AG04450 (cell line): Measurements from ENCODE around the gene SMYD5. TPM values are rescaled to one million over a fixed set of nuclear protein-coding genes. Genes with fewer than 3 reads are reported as not detected.

Experiments used
- CTCF ChIA-PET: fragments of 300-600, 350-600 bp; formaldehyde crosslinking; extraction: SDS; loops from one replicate; lab custom pipeline; 2022; ENCODE audit warnings: antibody characterized with exemption, inconsistent platforms; lab: Charles Lee
- POLR2A ChIA-PET: fragments of 350-600 bp; formaldehyde crosslinking; extraction: SDS; loops from one replicate; lab custom pipeline; 2021; ENCODE audit warnings: antibody characterized with exemption, inconsistent platforms; lab: Yijun Ruan, JAX
- DNase-seq: peaks from one replicate; pipeline ENCODE4 v3.0.0-alpha.2; 2011; ENCODE audit warnings: low read depth, low spot score
- H3K27ac ChIP-seq: one replicate; pipeline ENCODE4 v1.5.1; 2012; ENCODE audit warnings: low read depth, low read length, control low read depth
- H3K27me3 ChIP-seq: one replicate; pipeline ENCODE4 v1.6.0; 2012; ENCODE audit warnings: low read length; ENCODE audit not compliant: control insufficient read depth, insufficient read depth
- H3K4me3 ChIP-seq: 2 replicates; pipeline ENCODE4 v1.5.1; 2011; ENCODE audit warnings: mild to moderate bottlenecking, low read depth, low read length, control low read depth
- H3K9me3 ChIP-seq: 2 replicates; pipeline ENCODE4 v1.5.1; 2012; ENCODE audit warnings: low read length; ENCODE audit not compliant: control insufficient read depth, insufficient read depth
- CTCF ChIP-seq: IDR thresholded peaks from 2 replicates; pipeline ENCODE4 v1.5.1; 2011; ENCODE audit warnings: low read depth, low read length, control low read depth, inconsistent platforms
- polyA plus RNA-seq: library from polyadenylated mRNA; depleted of rRNA; stranded (reverse); fragments of >200 nt; gene quantifications from 2 replicates; pipeline ENCODE4 v1.2.3, GENCODE V29; 2011

The SMYD5 gene
- polyA plus RNA-seq, 1 experiment: 10.4 TPM

DNA sequence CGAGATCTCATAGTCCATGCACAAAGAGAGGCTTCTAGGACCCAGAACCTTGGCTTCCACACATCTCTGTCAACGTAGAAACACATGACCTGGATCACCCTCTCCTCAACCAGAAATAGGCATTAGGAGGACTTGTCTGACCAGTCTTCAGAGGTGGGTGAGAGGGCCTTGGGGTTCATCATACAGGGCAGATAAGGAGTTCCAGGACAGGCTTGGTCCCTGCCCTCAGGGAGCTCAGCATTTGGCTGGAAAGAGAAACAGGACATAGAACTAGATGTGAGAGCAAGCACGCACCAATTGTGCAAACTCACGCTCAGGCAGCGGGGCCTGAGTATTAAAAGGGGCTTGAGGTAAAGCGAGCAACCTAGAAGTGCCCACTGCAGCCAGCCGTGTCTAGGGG, 40.3 kb upstream of the SMYD5 start:
- Histone ChIP-seq H3K27ac (no peak overlapping the region), H3K9me3 (no peaks in the 10 kb centered on the region), H3K27me3 (peaks cover 13% of the 10 kb centered on the region), H3K4me3 (no peak overlapping the region)
- POLR2A ChIA-PET: no interaction called here
- TF ChIP-seq CTCF: no peak
- CTCF ChIA-PET: interaction anchor here (0.7 to 6.0 kb wide), 4 partner anchors 9 to 280 kb away, joined by 3 to 118 read pairs (median 8); no protein-coding TSS in a partner anchor
- no peak for DNase-seq

DNA sequence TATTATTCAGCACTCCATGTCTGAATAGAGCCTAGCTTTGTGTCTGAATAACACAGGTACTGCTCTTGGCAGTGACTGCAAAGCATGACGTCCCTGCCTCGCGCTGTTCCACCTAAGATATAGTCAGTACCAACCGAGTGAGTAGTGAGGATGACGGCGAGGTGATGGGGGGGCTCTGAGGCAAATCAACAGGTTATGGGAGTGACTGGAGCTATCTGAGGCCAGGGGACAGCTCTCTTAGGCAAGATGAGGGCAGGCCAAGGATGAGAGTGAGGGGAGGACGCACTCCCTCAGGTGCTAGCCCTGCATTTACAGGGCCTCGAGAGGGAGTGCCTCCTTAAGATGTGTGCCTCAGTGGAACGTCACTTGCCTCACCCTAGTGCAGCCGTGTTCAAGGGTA, 39.8 kb upstream of the SMYD5 start:
- no peaks in the 10 kb centered on the region for H3K9me3 ChIP-seq
- ChIA-PET POLR2A (no interaction called here), CTCF (interaction anchor here (1.1 to 6.0 kb wide), 5 partner anchors 10 to 280 kb away, joined by 3 to 118 read pairs (median 12); no protein-coding TSS in a partner anchor)
- no peak for DNase-seq
- H3K27ac ChIP-seq: no peak overlapping the region
- TF ChIP-seq CTCF: no peak
- no peak overlapping the region for H3K4me3 ChIP-seq
- peaks cover 13% of the 10 kb centered on the region for H3K27me3 ChIP-seq

DNA sequence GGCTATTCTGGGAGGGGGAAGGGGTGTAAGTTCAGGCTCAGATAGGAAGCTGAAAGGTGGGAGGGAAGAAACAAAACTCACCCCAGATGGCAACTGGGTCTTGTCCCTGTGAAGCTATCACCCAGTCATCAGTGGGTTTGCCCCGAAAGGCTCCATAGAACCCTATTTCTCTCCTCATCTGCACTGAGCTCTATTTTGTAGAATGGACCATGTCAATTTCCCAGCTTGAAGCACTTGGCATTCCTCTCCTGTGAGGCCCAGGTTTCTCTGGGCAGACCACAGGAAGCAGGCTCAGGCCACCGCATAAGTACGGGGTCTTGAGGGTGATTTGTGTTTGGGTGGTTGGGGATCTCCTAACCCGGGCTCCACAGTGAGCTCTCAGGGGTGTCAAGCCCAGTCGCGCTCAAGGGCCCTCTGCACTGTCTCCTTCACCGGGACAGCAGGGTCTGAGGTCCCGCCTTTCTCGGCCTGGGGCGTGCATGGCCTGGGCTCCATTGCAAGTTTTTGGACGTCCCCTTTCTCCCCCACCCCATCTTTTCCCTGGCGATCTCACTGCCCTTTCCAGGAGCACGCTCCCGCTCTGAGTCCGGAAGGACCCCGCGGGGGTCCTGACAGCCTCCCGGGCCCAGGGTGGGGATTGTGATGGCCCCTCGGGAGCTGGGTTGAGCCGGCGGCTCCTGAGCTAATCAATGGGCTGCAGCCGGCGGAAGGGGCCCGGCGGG, 38.9 kb upstream of the SMYD5 start:
- CTCF ChIA-PET: interaction anchor here (0.9 to 6.0 kb wide), 8 partner anchors 10 to 281 kb away, joined by 3 to 118 read pairs (median 6); partner anchors contain the start of gene SMYD5
- Histone ChIP-seq H3K4me3 (peak overlapping the region; percentile 36; the same call in 1 of the 2 replicates), H3K27ac (no peak overlapping the region), H3K9me3 (no peaks in the 10 kb centered on the region), H3K27me3 (peaks cover 13% of the 10 kb centered on the region)
- no peak for TF ChIP-seq CTCF
- no peak for DNase-seq
- POLR2A ChIA-PET: no interaction called here

DNA sequence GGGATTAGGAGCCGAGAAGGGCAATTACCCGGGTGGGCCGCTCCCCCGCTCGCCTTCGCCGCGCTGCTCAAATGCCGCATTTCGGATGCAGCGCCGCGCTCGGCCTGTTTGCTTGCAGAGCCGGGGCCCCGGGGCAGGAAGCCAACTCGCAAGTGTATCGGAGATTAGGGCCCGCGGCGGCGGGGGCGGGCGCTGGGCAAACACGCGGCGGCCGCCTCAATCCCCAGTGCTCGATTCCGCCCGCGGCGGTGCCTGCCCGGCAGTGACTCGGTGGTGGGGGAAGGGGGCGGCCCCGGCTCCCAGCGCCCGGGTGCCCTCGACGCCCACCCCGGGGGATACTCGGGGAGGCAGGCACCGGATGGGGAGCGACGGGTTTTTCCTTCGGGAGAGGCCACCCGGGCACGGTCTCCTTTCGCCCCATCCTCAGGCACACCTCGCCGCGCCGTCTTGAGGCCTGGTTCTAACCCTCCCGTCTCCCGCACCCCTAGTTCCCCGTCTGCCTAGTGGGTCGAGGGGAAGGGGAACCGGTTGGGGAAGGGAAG, 38.3 kb upstream of the SMYD5 start:
- POLR2A ChIA-PET: no interaction called here

More for the DNA sequence above, 38.3 kb upstream of the SMYD5 start:
- CTCF ChIA-PET: interaction anchor here (0.7 to 6.0 kb wide), 13 partner anchors 11 to 282 kb away, joined by 3 to 118 read pairs (median 10); partner anchors contain the start of gene SMYD5
- Histone ChIP-seq H3K9me3 (no peaks in the 10 kb centered on the region), H3K4me3 (peak overlapping the region; percentile 36), H3K27ac (no peak overlapping the region), H3K27me3 (peaks cover 17% of the 10 kb centered on the region)
- no peak for TF ChIP-seq CTCF
- DNase-seq: no peak
